SK-N-SH (cell line): ENCODE results near the gene MCTP1.

Experiments used
- NFIC ChIP-seq: IDR thresholded peaks from 2 replicates; pipeline ENCODE4 v1.4.0; 2012; ENCODE audit warnings: borderline replicate concordance
- NRF1 ChIP-seq: IDR thresholded peaks from 2 replicates; pipeline ENCODE4 v1.6.1; 2012; ENCODE audit warnings: low read depth, mild to moderate bottlenecking, low read length

DNA sequence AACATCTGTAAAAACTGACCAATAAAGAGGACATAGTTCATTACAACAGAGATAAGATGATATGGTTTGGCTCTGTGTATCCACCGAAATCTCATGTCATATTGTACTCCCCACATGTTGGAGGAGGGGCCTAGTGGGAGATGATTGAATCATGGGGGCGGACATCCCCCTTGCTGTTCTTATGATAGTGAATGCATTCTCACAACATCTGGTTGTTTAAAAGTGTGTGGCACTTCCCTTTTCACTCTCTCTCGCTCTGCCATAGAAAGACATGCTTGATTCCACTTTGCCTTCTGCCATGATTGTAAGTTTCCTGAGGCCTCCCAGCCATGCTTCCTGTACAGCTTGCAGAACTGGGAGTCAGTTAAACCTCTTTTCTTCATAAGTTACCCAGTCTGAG lies 373.6 kb downstream of the MCTP1 start:
- no peak for TF ChIP-seq NFIC
- no peak for TF ChIP-seq NRF1
